GM19351 (cell line): ENCODE data around the gene C11orf86.

Experiments used
- ATAC-seq: cut with Tn5 transposase; IDR thresholded peaks from one replicate; pipeline ENCODE4 v1.9.1; 2021; ENCODE audit warnings: mild to moderate bottlenecking, moderate library complexity; ENCODE audit not compliant: unreplicated experiment

The C11orf86 gene

GRCh38 chr11:67022961-67023956 lies 48.2 kb downstream of the C11orf86 start, which contains the start of gene SYT12:
Gene SYT12 (plus strand): TSS chr11:67023134. CDS start chr11:67030145, 7,011 bp downstream.
- no peak for ATAC-seq

DNA sequence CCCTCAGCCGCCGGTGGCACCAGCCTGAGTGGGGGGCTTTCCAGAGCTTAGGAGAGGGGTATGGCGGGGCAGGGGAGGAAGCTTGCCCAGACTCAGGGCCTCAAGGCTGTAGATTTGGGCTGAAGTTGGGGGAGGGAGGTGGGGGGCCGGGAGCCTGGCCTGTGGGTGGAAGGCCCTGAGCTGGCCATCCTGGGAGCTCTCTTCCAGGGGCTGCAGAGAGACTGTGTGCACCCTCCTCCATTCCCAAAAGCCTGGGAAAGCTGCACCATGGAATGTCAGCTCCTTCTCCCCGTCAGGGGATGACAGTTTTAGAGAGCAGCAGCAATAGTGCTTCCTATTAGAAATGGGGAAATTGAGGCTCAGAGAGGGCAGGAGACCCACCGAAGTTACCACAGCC lies 48.9 kb downstream of the C11orf86 start:
- no peak for ATAC-seq

- no peak for ATAC-seq
These were observed 49.3 kb downstream of the C11orf86 start for GRCh38 chr11:67024410-67024809.

GRCh38 chr11:67024966-67025365 lies 49.9 kb downstream of the C11orf86 start:
- no peak for ATAC-seq

DNA sequence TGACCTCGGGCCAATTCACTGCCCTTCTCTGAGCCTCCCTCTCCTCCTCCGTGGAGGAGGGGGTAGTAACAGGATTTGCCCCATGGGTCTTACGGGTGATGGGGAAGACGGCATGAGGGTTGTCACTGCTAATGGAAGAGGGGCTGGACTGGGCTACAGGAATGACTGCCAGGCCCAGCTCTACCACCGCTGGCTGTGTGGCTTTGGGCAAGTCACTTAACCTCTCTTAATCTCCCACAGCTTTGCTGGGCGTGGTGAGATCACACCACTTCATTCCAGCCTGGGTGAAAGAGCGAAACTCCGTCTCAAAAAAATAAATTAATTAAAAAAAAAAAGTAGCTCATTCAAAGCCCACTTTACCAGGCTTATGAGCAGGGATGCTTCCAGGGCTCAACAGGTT lies 50.6 kb downstream of the C11orf86 start:
- no peak for ATAC-seq
